ENCODE results near the gene TBC1D30.

DNA sequence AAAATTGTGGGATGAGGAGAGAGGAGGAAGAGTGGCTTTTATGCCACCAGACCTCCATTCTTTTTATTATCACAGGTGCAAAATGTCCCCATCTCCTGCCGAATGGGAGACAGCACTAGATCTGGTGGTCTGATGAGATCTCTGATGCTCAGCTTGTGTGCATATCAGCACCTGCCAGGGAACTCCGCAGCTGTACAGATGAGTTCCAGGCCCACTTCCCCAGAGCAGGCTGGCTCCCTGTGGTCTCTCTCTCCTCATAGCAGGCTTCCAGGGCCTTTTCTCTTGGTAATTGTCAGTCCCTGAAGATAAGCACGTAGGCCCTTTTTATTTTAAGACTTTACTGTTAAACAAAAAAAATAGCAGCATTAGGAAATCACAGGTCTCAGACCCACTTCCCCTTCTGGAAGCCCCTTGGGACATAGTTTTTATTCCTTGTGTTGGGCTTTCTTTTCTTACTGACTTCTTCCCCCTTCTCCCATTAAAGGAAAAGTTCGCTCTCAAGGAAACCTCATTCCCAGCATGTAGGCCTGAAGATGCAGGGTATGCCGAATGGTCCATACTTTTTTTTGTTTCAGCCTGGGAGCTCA lies 4.5 kb upstream of the TBC1D30 start:
- TF ChIP-seq CTCF (conservative IDR thresholded peaks at IDR 0.05; ENCODE audit: low read depth, low read length) (no peak), EZH2 (IDR thresholded peaks at IDR 0.05; ENCODE audit: borderline replicate concordance, low read depth, low read length, poor library complexity, severe bottlenecking) (no peak)
